Vagina (tissue), 2 donors: ENCODE data around the gene TMEM270.

Source experiments
- CTCF ChIP-seq, 3 experiments: fragments of 450-650 bp in 2 of 3; fragments of 200-600 bp in 1 of 3; sonication (generic) in 1 of 3; IDR thresholded peaks; one replicate each; pipeline ENCODE4 v1.5.1; 2017 to 2019; ENCODE audit warnings: antibody characterized with exemption in 3 of 3, mild to moderate bottlenecking in 2 of 3, moderate library complexity in 2 of 3
- POLR2A ChIP-seq, 2 donors: fragments of 450-650 bp; IDR thresholded peaks; one replicate each; pipeline ENCODE4 v1.6.1; 2017; ENCODE audit warnings: antibody characterized with exemption in 2 of 2, mild to moderate bottlenecking in 2 of 2, moderate library complexity in 2 of 2
- POLR2AphosphoS5 ChIP-seq, 2 donors: sonication (generic); formaldehyde crosslinking; IDR thresholded peaks; one replicate each; pipeline ENCODE4 v1.9.0; 2017; ENCODE audit warnings: antibody characterized with exemption in 2 of 2, mild to moderate bottlenecking in 2 of 2, low read depth in 1 of 2; ENCODE audit not compliant: insufficient read depth in 1 of 2

GRCh38 chr7:73834626-73835191 is 26.2 kb upstream of the TMEM270 start:
- no peak for TF ChIP-seq CTCF (IDR thresholded peaks at IDR 0.05)
- no peak for TF ChIP-seq POLR2AphosphoS5 (IDR thresholded peaks at IDR 0.05; ENCODE audit: insufficient read depth in 1 of 2, low read depth in 1 of 2)
- TF ChIP-seq POLR2A (IDR thresholded peaks at IDR 0.05): no peak
